ENCODE results near the gene TGFA. TPM values are rescaled to one million over a fixed set of nuclear protein-coding genes. Genes with fewer than 3 reads are reported as not detected.

The TGFA gene
- total RNA-seq, 5 donors from 2014 or later (not counting 1 experiment from before 2014, with no cell fraction given), result 1.2 to 8.3 (median 4.5) TPM

- 78% methylated on average over 4 of the region's 7 CpGs for WGBS (ENCODE audit: insufficient coverage)
- no peak overlapping the region for H3K27ac ChIP-seq (ENCODE audit: low read length)
- Mint-ChIP-seq H3K4me1 (peaks cover 0 to 2% (median 0%) of the 10 kb centered on the region in 3 donors), H3K9me3 (no peaks in the 10 kb centered on the region), H3K27me3 (no peaks in the 10 kb centered on the region), H3K4me3 (no peak overlapping the region), H3K36me3 (no peaks in the 10 kb centered on the region), H3K27ac (no peak overlapping the region)
- DNase-seq, result no peak
- ChIA-PET CTCF (no interaction called here), POLR2A (no interaction called here)
- H3K36me3 ChIP-seq (ENCODE audit: control insufficient read depth in 2 of 2, extremely low read depth in 1 of 2, insufficient read depth in 1 of 2, low read length in 1 of 2), result no peaks in the 10 kb centered on the region
- ATAC-seq (replicated peaks in 1 of 4), result no peak
- H3K4me1 ChIP-seq (ENCODE audit: control insufficient read depth in 1 of 2, extremely low read depth in 1 of 2, insufficient read depth in 2 of 2, low read length in 2 of 2), result no peaks in the 10 kb centered on the region
- no peaks in the 10 kb centered on the region for H3K9me3 ChIP-seq
- no peaks in the 10 kb centered on the region for H3K27me3 ChIP-seq (replicated peaks in 1 of 2; ENCODE audit: control insufficient read depth in 2 of 2, extremely low read depth in 1 of 2, insufficient read depth in 2 of 2, low read length in 1 of 2)
- no peak overlapping the region for H3K4me3 ChIP-seq (ENCODE audit: control insufficient read depth in 1 of 2, extremely low read depth in 1 of 2, low read length in 1 of 2)
Observed at GRCh38 chr2:70517804-70518203, 35.8 kb downstream of the TGFA start.

GRCh38 chr2:70516596-70516995 lies 37.0 kb downstream of the TGFA start:
- WGBS (ENCODE audit: insufficient coverage), result 68% methylated on average over 4 of the region's 5 CpGs
- no peaks in the 10 kb centered on the region for H3K4me1 ChIP-seq (ENCODE audit: control insufficient read depth in 1 of 2, extremely low read depth in 1 of 2, insufficient read depth in 2 of 2, low read length in 2 of 2)
- POLR2A ChIA-PET, result no interaction called here
- H3K9me3 ChIP-seq, result no peaks in the 10 kb centered on the region
- Mint-ChIP-seq H3K36me3 (no peaks in the 10 kb centered on the region), H3K27ac (no peak overlapping the region), H3K4me3 (no peak overlapping the region), H3K27me3 (no peaks in the 10 kb centered on the region), H3K9me3 (no peaks in the 10 kb centered on the region), H3K4me1 (peaks cover 0 to 2% (median 0%) of the 10 kb centered on the region in 3 donors)
- H3K4me3 ChIP-seq (ENCODE audit: control insufficient read depth in 1 of 2, extremely low read depth in 1 of 2, low read length in 1 of 2), result no peak overlapping the region
- DNase-seq (no peak), ATAC-seq (replicated peaks in 1 of 4) (no peak)
- no peaks in the 10 kb centered on the region for H3K27me3 ChIP-seq (replicated peaks in 1 of 2; ENCODE audit: control insufficient read depth in 2 of 2, extremely low read depth in 1 of 2, insufficient read depth in 2 of 2, low read length in 1 of 2)
- H3K36me3 ChIP-seq (ENCODE audit: control insufficient read depth in 2 of 2, extremely low read depth in 1 of 2, insufficient read depth in 1 of 2, low read length in 1 of 2), result no peaks in the 10 kb centered on the region
- H3K27ac ChIP-seq (ENCODE audit: low read length), result no peak overlapping the region
- CTCF ChIA-PET, result interaction anchor here in 1 of 2 donors (1.0 kb wide), 1 partner anchor 9 kb away, joined by 3 read pairs; no protein-coding TSS in a partner anchor

GRCh38 chr2:70515938-70516337 lies 37.7 kb downstream of the TGFA start:
- Mint-ChIP-seq H3K4me1 (peaks cover 0 to 2% (median 0%) of the 10 kb centered on the region in 3 donors), H3K36me3 (no peaks in the 10 kb centered on the region), H3K27ac (no peak overlapping the region), H3K27me3 (no peaks in the 10 kb centered on the region), H3K9me3 (no peaks in the 10 kb centered on the region), H3K4me3 (no peak overlapping the region)
- Histone ChIP-seq H3K36me3 (ENCODE audit: control insufficient read depth in 2 of 2, extremely low read depth in 1 of 2, insufficient read depth in 1 of 2, low read length in 1 of 2) (no peaks in the 10 kb centered on the region), H3K9me3 (no peaks in the 10 kb centered on the region), H3K27me3 (replicated peaks in 1 of 2; ENCODE audit: control insufficient read depth in 2 of 2, extremely low read depth in 1 of 2, insufficient read depth in 2 of 2, low read length in 1 of 2) (no peaks in the 10 kb centered on the region), H3K27ac (ENCODE audit: low read length) (no peak overlapping the region), H3K4me1 (ENCODE audit: control insufficient read depth in 1 of 2, extremely low read depth in 1 of 2, insufficient read depth in 2 of 2, low read length in 2 of 2) (no peaks in the 10 kb centered on the region), H3K4me3 (ENCODE audit: control insufficient read depth in 1 of 2, extremely low read depth in 1 of 2, low read length in 1 of 2) (no peak overlapping the region)
- ChIA-PET POLR2A (no interaction called here), CTCF (no interaction called here)
- no peak for ATAC-seq (replicated peaks in 1 of 4)
- 44% methylated on average over 4 of the region's 4 CpGs for WGBS (ENCODE audit: insufficient coverage)
- DNase-seq, result peak in 1 of 35 experiments; percentile 15

GRCh38 chr2:70514612-70515055 lies 39.0 kb downstream of the TGFA start:
- Mint-ChIP-seq H3K9me3 (no peaks in the 10 kb centered on the region), H3K36me3 (no peaks in the 10 kb centered on the region), H3K27ac (no peak overlapping the region), H3K27me3 (no peaks in the 10 kb centered on the region), H3K4me3 (no peak overlapping the region), H3K4me1 (peaks cover 0 to 2% (median 0%) of the 10 kb centered on the region in 3 donors)
- 91% methylated on average over 8 of the region's 15 CpGs for WGBS (ENCODE audit: insufficient coverage)
- DNase-seq, result no peak
- no peaks in the 10 kb centered on the region for H3K36me3 ChIP-seq (ENCODE audit: control insufficient read depth in 2 of 2, extremely low read depth in 1 of 2, insufficient read depth in 1 of 2, low read length in 1 of 2)
- no peaks in the 10 kb centered on the region for H3K9me3 ChIP-seq
- no peak for ATAC-seq (replicated peaks in 1 of 4)
- POLR2A ChIA-PET, result no interaction called here
- H3K4me3 ChIP-seq (ENCODE audit: control insufficient read depth in 1 of 2, extremely low read depth in 1 of 2, low read length in 1 of 2), result no peak overlapping the region
- no peaks in the 10 kb centered on the region for H3K4me1 ChIP-seq (ENCODE audit: control insufficient read depth in 1 of 2, extremely low read depth in 1 of 2, insufficient read depth in 2 of 2, low read length in 2 of 2)
- H3K27me3 ChIP-seq (replicated peaks in 1 of 2; ENCODE audit: control insufficient read depth in 2 of 2, extremely low read depth in 1 of 2, insufficient read depth in 2 of 2, low read length in 1 of 2), result no peaks in the 10 kb centered on the region
- no peak overlapping the region for H3K27ac ChIP-seq (ENCODE audit: low read length)
- CTCF ChIA-PET, result no interaction called here

- Histone ChIP-seq H3K4me3 (ENCODE audit: control insufficient read depth in 1 of 2, extremely low read depth in 1 of 2, low read length in 1 of 2) (no peak overlapping the region), H3K36me3 (ENCODE audit: control insufficient read depth in 2 of 2, extremely low read depth in 1 of 2, insufficient read depth in 1 of 2, low read length in 1 of 2) (no peaks in the 10 kb centered on the region), H3K9me3 (no peaks in the 10 kb centered on the region), H3K4me1 (ENCODE audit: control insufficient read depth in 1 of 2, extremely low read depth in 1 of 2, insufficient read depth in 2 of 2, low read length in 2 of 2) (no peaks in the 10 kb centered on the region), H3K27me3 (replicated peaks in 1 of 2; ENCODE audit: control insufficient read depth in 2 of 2, extremely low read depth in 1 of 2, insufficient read depth in 2 of 2, low read length in 1 of 2) (no peaks in the 10 kb centered on the region), H3K27ac (ENCODE audit: low read length) (no peak overlapping the region)
- DNase-seq (no peak), ATAC-seq (replicated peaks in 1 of 4) (no peak)
- H3K4me3 Mint-ChIP-seq, result no peak overlapping the region
- POLR2A ChIA-PET, result interaction anchor here in 1 of 2 donors (0.7 kb wide), 1 partner anchor 528 kb away, joined by 4 read pairs; no protein-coding TSS in a partner anchor
- H3K9me3 Mint-ChIP-seq, result no peaks in the 10 kb centered on the region
- H3K4me1 Mint-ChIP-seq, result peaks cover 0 to 2% (median 0%) of the 10 kb centered on the region in 3 donors
- no peak overlapping the region for H3K27ac Mint-ChIP-seq
- 83% methylated on average over 2 of the region's 4 CpGs for WGBS (ENCODE audit: insufficient coverage)
- CTCF ChIA-PET, result interaction anchor here (0.6 to 0.7 kb wide), 3 partner anchors 19 to 785 kb away, joined by 3 to 4 read pairs (median 3); no protein-coding TSS in a partner anchor
- no peaks in the 10 kb centered on the region for H3K36me3 Mint-ChIP-seq
- H3K27me3 Mint-ChIP-seq, result no peaks in the 10 kb centered on the region
Observed at GRCh38 chr2:70513738-70514137, 39.9 kb downstream of the TGFA start.

- no peak overlapping the region for H3K4me3 Mint-ChIP-seq
- no peaks in the 10 kb centered on the region for H3K36me3 ChIP-seq (ENCODE audit: control insufficient read depth in 2 of 2, extremely low read depth in 1 of 2, insufficient read depth in 1 of 2, low read length in 1 of 2)
- H3K27ac Mint-ChIP-seq, result no peak overlapping the region
- ATAC-seq (replicated peaks in 1 of 4), result no peak
- ChIA-PET CTCF (no interaction called here), POLR2A (no interaction called here)
- no peaks in the 10 kb centered on the region for H3K4me1 ChIP-seq (ENCODE audit: control insufficient read depth in 1 of 2, extremely low read depth in 1 of 2, insufficient read depth in 2 of 2, low read length in 2 of 2)
- no peaks in the 10 kb centered on the region for H3K9me3 Mint-ChIP-seq
- no peaks in the 10 kb centered on the region for H3K27me3 ChIP-seq (replicated peaks in 1 of 2; ENCODE audit: control insufficient read depth in 2 of 2, extremely low read depth in 1 of 2, insufficient read depth in 2 of 2, low read length in 1 of 2)
- H3K4me1 Mint-ChIP-seq, result peaks cover 0 to 2% (median 0%) of the 10 kb centered on the region in 3 donors
- DNase-seq, result no peak
- no peak overlapping the region for H3K27ac ChIP-seq (ENCODE audit: low read length)
- H3K9me3 ChIP-seq, result no peaks in the 10 kb centered on the region
- H3K36me3 Mint-ChIP-seq, result no peaks in the 10 kb centered on the region
- WGBS (ENCODE audit: insufficient coverage), result 75% methylated on average over 4 of the region's 8 CpGs
- no peak overlapping the region for H3K4me3 ChIP-seq (ENCODE audit: control insufficient read depth in 1 of 2, extremely low read depth in 1 of 2, low read length in 1 of 2)
- no peaks in the 10 kb centered on the region for H3K27me3 Mint-ChIP-seq
Observed at GRCh38 chr2:70511971-70512729, 41.5 kb downstream of the TGFA start.

All from T-cell (primary cell).